ENCODE measurements around the gene WIZ.

WIZ gene

GRCh38 chr19:15449620-15450527, at the start of gene WIZ (continued):
- 0 out of 2 replicates have a peak, but pooled peaks have one; percentile 17 for TF ChIP-seq GLI4 (tag by site-specific recombination; IDR thresholded peaks at IDR 0.05)
- TF ChIP-seq ZNF112 (tag by site-specific recombination; IDR thresholded peaks at IDR 0.05), result no peak
- TF ChIP-seq ZNF133 (tag by site-specific recombination; IDR thresholded peaks at IDR 0.05), result peak; percentile 10; the same call in 1 of the 2 replicates
- peak; percentile 63 for TF ChIP-seq ZNF335 (tag by site-specific recombination; conservative IDR thresholded peaks at IDR 0.05)
- TF ChIP-seq ZNF175 (tag by site-specific recombination; IDR thresholded peaks at IDR 0.05), result 0 out of 2 replicates have a peak, but pooled peaks have one; percentile 10
- TF ChIP-seq GLIS2 (tag by site-specific recombination; IDR thresholded peaks at IDR 0.05), result no peak
- TF ChIP-seq ZNF560 (tag by site-specific recombination; IDR thresholded peaks at IDR 0.05; ENCODE audit: borderline replicate concordance), result peak; percentile 17; the same call in 1 of the 2 replicates
- TF ChIP-seq HOXD13 (CRISPR knock-in tag; IDR thresholded peaks at IDR 0.05; ENCODE audit: borderline replicate concordance), result no peak
- no peak for TF ChIP-seq HOXA7 (CRISPR knock-in tag; IDR thresholded peaks at IDR 0.05; ENCODE audit: borderline replicate concordance)
- TF ChIP-seq ZNF433 (tag by site-specific recombination; IDR thresholded peaks at IDR 0.05; ENCODE audit: low read depth), result no peak
- 0 out of 2 replicates have a peak, but pooled peaks have one; percentile 9 for TF ChIP-seq ZNF398 (tag by site-specific recombination; IDR thresholded peaks at IDR 0.05)
- TF ChIP-seq ZBTB7A (tag by site-specific recombination; IDR thresholded peaks at IDR 0.05; ENCODE audit: low read depth), result peak; percentile 56; the same call in 1 of the 2 replicates

GRCh38 chr19:15498910-15499309, 49.2 kb upstream of the WIZ start:
- no peaks in the 10 kb centered on the region for H3K4me1 ChIP-seq (ENCODE audit: control insufficient read depth, insufficient read depth, low read length)
- CTCF ChIA-PET, result no interaction called here
- POLR2A ChIA-PET, result no interaction called here
- H3K36me3 ChIP-seq (ENCODE audit: control insufficient read depth in 2 of 2, insufficient read depth in 1 of 2, low read length in 2 of 2), result no peaks in the 10 kb centered on the region
- H3K4me3 ChIP-seq (ENCODE audit: low read depth, low read length), result no peak overlapping the region
- no peak for TF ChIP-seq ZBTB1 (tag by site-specific recombination; IDR thresholded peaks at IDR 0.05)
- peak; percentile 72 for TF ChIP-seq SP2 (tag by site-specific recombination; IDR thresholded peaks at IDR 0.05)
- TF ChIP-seq SP3 (tag by site-specific recombination; IDR thresholded peaks at IDR 0.05), result peak; percentile 34; the same call in 1 of the 2 replicates
- no peak overlapping the region for H3K27ac ChIP-seq (ENCODE audit: extremely low read depth, low read depth, low read length)
- H3K9me3 ChIP-seq (ENCODE audit: control insufficient read depth, insufficient read depth, low read depth, low read length), result no peaks in the 10 kb centered on the region

GRCh38 chr19:15498156-15498858, 48.6 kb upstream of the WIZ start:
- H3K9me3 ChIP-seq (ENCODE audit: control insufficient read depth, insufficient read depth, low read depth, low read length), result no peaks in the 10 kb centered on the region
- H3K27ac ChIP-seq (ENCODE audit: extremely low read depth, low read depth, low read length), result no peak overlapping the region
- no peak overlapping the region for H3K4me3 ChIP-seq (ENCODE audit: low read depth, low read length)
- no peaks in the 10 kb centered on the region for H3K4me1 ChIP-seq (ENCODE audit: control insufficient read depth, insufficient read depth, low read length)
- H3K36me3 ChIP-seq (ENCODE audit: control insufficient read depth in 2 of 2, insufficient read depth in 1 of 2, low read length in 2 of 2), result no peaks in the 10 kb centered on the region
- ChIA-PET POLR2A (no interaction called here), CTCF (no interaction called here)
- TF ChIP-seq ZNF571 (tag by site-specific recombination; IDR thresholded peaks at IDR 0.05) (no peak), ZNF280D (tag by site-specific recombination; IDR thresholded peaks at IDR 0.05) (no peak), ZNF791 (tag by site-specific recombination; IDR thresholded peaks at IDR 0.05) (no peak), ZNF600 (tag by site-specific recombination; IDR thresholded peaks at IDR 0.05) (no peak), ZBTB6 (tag by site-specific recombination; IDR thresholded peaks at IDR 0.05) (no peak), TSHZ1 (tag by site-specific recombination; IDR thresholded peaks at IDR 0.05; ENCODE audit: borderline replicate concordance) (no peak), ZNF266 (tag by site-specific recombination; IDR thresholded peaks at IDR 0.05; ENCODE audit: low read depth) (no peak), ZNF404 (tag by site-specific recombination; IDR thresholded peaks at IDR 0.05) (no peak)

Data from HEK293 (cell line).